ENCODE measurements around the gene CEACAM20. TPM values are rescaled to one million over a fixed set of nuclear protein-coding genes. Genes with fewer than 3 reads are reported as not detected.
"Not testable (repeated sequence)": the region's sequence is repeated elsewhere in the genome, so short reads cannot be mapped to it uniquely, and the experiment has no call there.

CEACAM20 gene
- not detected for total RNA-seq
- long read RNA-seq: 0 reads

- ATAC-seq (no peak), DNase-seq (ENCODE audit: missing footprints) (no peak)
- intact Hi-C loops (cut with DNase I): no loop called here
Observed at GRCh38 chr19:44529536-44529935, at the start of gene CEACAM20. CEACAM20 (minus strand) TSS chr19:44529675; CDS start chr19:44529509, 166 bp downstream.

GRCh38 chr19:44577566-44577874 lies 48.0 kb upstream of the CEACAM20 start:
- no peak for DNase-seq (ENCODE audit: missing footprints)
- intact Hi-C loops (cut with DNase I): loop anchor here (1.0 to 10.0 kb wide), 2 partner anchors 80 to 197 kb away; partner anchors contain the start of gene CBLC
- no peak for ATAC-seq

GRCh38 chr19:44576843-44577565 lies 47.5 kb upstream of the CEACAM20 start:
- intact Hi-C loops (cut with DNase I): loop anchor here (1.0 to 10.0 kb wide), 2 partner anchors 80 to 198 kb away; partner anchors contain the start of gene CBLC
- DNase-seq (ENCODE audit: missing footprints) (no peak), ATAC-seq (peak; percentile 64)

GRCh38 chr19:44575116-44575700 lies 45.7 kb upstream of the CEACAM20 start:
- DNase-seq (ENCODE audit: missing footprints) (no peak), ATAC-seq (no peak)
- intact Hi-C loops (cut with DNase I): loop anchor here (10.0 kb wide), 1 partner anchor 200 kb away; the partner anchor contains the start of gene CBLC

- intact Hi-C loops (cut with DNase I): loop anchor here (10.0 kb wide), 1 partner anchor 200 kb away; the partner anchor contains the start of gene CBLC
- DNase-seq (ENCODE audit: missing footprints) (no peak), ATAC-seq (no peak)
Observed at GRCh38 chr19:44574186-44574950, 44.9 kb upstream of the CEACAM20 start.

- DNase-seq (ENCODE audit: missing footprints) (no peak), ATAC-seq (no peak)
- intact Hi-C loops (cut with DNase I): loop anchor here (10.0 kb wide), 1 partner anchor 201 kb away; the partner anchor contains the start of gene CBLC
Observed at GRCh38 chr19:44573627-44574026, 44.2 kb upstream of the CEACAM20 start.

- intact Hi-C loops (cut with DNase I): loop anchor here (10.0 kb wide), 1 partner anchor 202 kb away; the partner anchor contains the start of gene CBLC
- ATAC-seq (no peak), DNase-seq (ENCODE audit: missing footprints) (no peak)
Observed at GRCh38 chr19:44573183-44573582, 43.7 kb upstream of the CEACAM20 start.

- intact Hi-C loops (cut with DNase I): loop anchor here (10.0 kb wide), 1 partner anchor 202 kb away; the partner anchor contains the start of gene CBLC
- DNase-seq (ENCODE audit: missing footprints) (no peak), ATAC-seq (no peak)
Observed at GRCh38 chr19:44572581-44572900, 43.1 kb upstream of the CEACAM20 start.

GRCh38 chr19:44571830-44572580 lies 42.5 kb upstream of the CEACAM20 start:
- ATAC-seq (no peak), DNase-seq (ENCODE audit: missing footprints) (no peak)
- intact Hi-C loops (cut with DNase I): loop anchor here (10.0 kb wide), 1 partner anchor 203 kb away; the partner anchor contains the start of gene CBLC

- DNase-seq (ENCODE audit: missing footprints) (no peak), ATAC-seq (peak; percentile 64)
- intact Hi-C loops (cut with DNase I): loop anchor here (10.0 kb wide), 1 partner anchor 204 kb away; the partner anchor contains the start of gene CBLC
Observed at GRCh38 chr19:44570984-44571684, 41.7 kb upstream of the CEACAM20 start.

GRCh38 chr19:44570603-44570983 lies 41.1 kb upstream of the CEACAM20 start:
- DNase-seq (ENCODE audit: missing footprints) (no peak), ATAC-seq (no peak)
- intact Hi-C loops (cut with DNase I): loop anchor here (10.0 kb wide), 1 partner anchor 204 kb away; the partner anchor contains the start of gene CBLC

- intact Hi-C loops (cut with DNase I): no loop called here
- DNase-seq (ENCODE audit: missing footprints): no peak
Observed at GRCh38 chr19:44567745-44568144, 38.3 kb upstream of the CEACAM20 start.

GRCh38 chr19:44566984-44567383 lies 37.5 kb upstream of the CEACAM20 start:
- ATAC-seq (no peak), DNase-seq (ENCODE audit: missing footprints) (no peak)
- intact Hi-C loops (cut with DNase I): no loop called here

More at GRCh38 chr19:44567745-44568144, 38.3 kb upstream of the CEACAM20 start:
- no peak for ATAC-seq

- ATAC-seq; intact Hi-C loops (cut with DNase I); DNase-seq (ENCODE audit: missing footprints): not testable (repeated sequence)
Observed at GRCh38 chr19:44563086-44563655, 33.7 kb upstream of the CEACAM20 start.

- intact Hi-C loops (cut with DNase I): no loop called here
- no peak for DNase-seq (ENCODE audit: missing footprints)
- no peak for ATAC-seq
Observed at GRCh38 chr19:44557933-44558332, 28.5 kb upstream of the CEACAM20 start.

- no peak for ATAC-seq
- intact Hi-C loops (cut with DNase I): no loop called here
- DNase-seq (ENCODE audit: missing footprints): no peak
Observed at GRCh38 chr19:44554641-44555246, 25.3 kb upstream of the CEACAM20 start.

- intact Hi-C loops (cut with DNase I): no loop called here
- DNase-seq (ENCODE audit: missing footprints) (no peak), ATAC-seq (no peak)
Observed at GRCh38 chr19:44553478-44554171, 24.1 kb upstream of the CEACAM20 start.
